K562 (cell line): ENCODE data around the gene PUS7. TPM values are rescaled to one million over a fixed set of nuclear protein-coding genes. Genes with fewer than 3 reads are reported as not detected.

Source experiments
- ATAC-seq: fragments of 200-7000 bp; cut with Tn5 transposase; 3 replicates; pipeline ENCODE4 v1.9.1; 2020; ENCODE audit warnings: moderate library complexity
- BruUV-seq: library from RNA; stranded (reverse); fragments of 400-500 nt; replicated peaks from 2 replicates; lab custom pipeline; 2021; lab: Mats Ljungman, UMichigan
- CTCF ChIA-PET: fragments of 300-600 bp; formaldehyde crosslinking; extraction: SDS; loops from one replicate; lab custom pipeline; 2021; ENCODE audit warnings: low intra/inter-chr PET ratio; lab: Yijun Ruan, JAX
- POLR2A ChIA-PET: fragments of 300-600, 350-650 bp; sonication (Branson Sonifier 250); formaldehyde crosslinking; extraction: SDS; loops from one replicate; lab custom pipeline; 2021; ENCODE audit warnings: antibody characterized with exemption, inconsistent platforms; lab: Yijun Ruan, JAX
- DNase-seq, 4 experiments: peaks; one replicate each; pipeline versions ENCODE4 v3.0.0 to v3.0.0-alpha.2; 2011 to 2018; ENCODE audit warnings: low spot score in 3 of 4, mixed read lengths in 3 of 4; ENCODE audit errors: extremely low read depth in 1 of 4
- FAIRE-seq: peaks from 2 replicates; lab custom pipeline; 2011; peaks lifted over from hg19 to GRCh38; lab: Jason Lieb, UNC
- H2AFZ ChIP-seq: 2 replicates; pipeline ENCODE4 v1.6.0; 2011; ENCODE audit warnings: low read depth, low read length, control low read depth, inconsistent platforms
- H3K27ac ChIP-seq: fragments of 200-600 bp; 3 replicates; pipeline ENCODE4 v1.8.0; 2011; ENCODE audit warnings: low read depth, mild to moderate bottlenecking, control low read depth, inconsistent platforms, low read length, moderate library complexity, mixed read lengths; ENCODE audit errors: extremely low read depth
- H3K27me3 ChIP-seq, 2 experiments: fragments of 300-600 bp in 1 of 2; 2 replicates in 1 of 2; 3 replicates in 1 of 2; pipeline versions ENCODE4 v1.6.0 to v1.8.0; 2011; ENCODE audit warnings: inconsistent platforms in 2 of 2, low read length in 2 of 2, mild to moderate bottlenecking in 1 of 2, mixed read lengths in 1 of 2, moderate library complexity in 1 of 2; ENCODE audit not compliant: control insufficient read depth in 2 of 2, insufficient read depth in 2 of 2
- H3K36me3 ChIP-seq: fragments of 300-600 bp; 3 replicates; pipeline ENCODE4 v1.8.0; 2011; ENCODE audit warnings: mild to moderate bottlenecking, low read length, inconsistent platforms; ENCODE audit not compliant: control insufficient read depth, insufficient read depth
- H3K4me1 ChIP-seq, 2 experiments: fragments of 200-600 bp in 1 of 2; replicated peaks in 1 of 2; 2 replicates in 1 of 2; 3 replicates in 1 of 2; pipeline versions ENCODE4 v1.5.1 to v1.8.0; 2011; ENCODE audit warnings: inconsistent platforms in 2 of 2, low read length in 2 of 2, mild to moderate bottlenecking in 1 of 2, mixed read lengths in 1 of 2, moderate library complexity in 1 of 2; ENCODE audit not compliant: control insufficient read depth in 2 of 2, insufficient read depth in 2 of 2
- H3K4me2 ChIP-seq: 2 replicates; pipeline ENCODE4 v1.6.1; 2011; ENCODE audit warnings: low read length, control low read depth, inconsistent platforms, mixed read lengths; ENCODE audit not compliant: insufficient read depth
- H3K4me3 ChIP-seq: fragments of 200-600 bp; sonication (generic), shearing (Covaris generic); 2 replicates; pipeline ENCODE4 v1.5.1; 2016; ENCODE audit warnings: control low read depth, inconsistent platforms
- H3K79me2 ChIP-seq: fragments of 200-600 bp; 3 replicates; pipeline ENCODE4 v1.8.0; 2011; ENCODE audit warnings: low read length, inconsistent platforms; ENCODE audit not compliant: control insufficient read depth, insufficient read depth
- H3K9ac ChIP-seq, 2 experiments: 2 replicates each; pipeline versions ENCODE4 v1.6.0 to v1.6.1; 2011; ENCODE audit warnings: low read depth in 2 of 2, low read length in 2 of 2, control low read depth in 1 of 2, inconsistent platforms in 1 of 2, mild to moderate bottlenecking in 1 of 2, mixed read lengths in 1 of 2; ENCODE audit not compliant: insufficient read depth in 1 of 2
- H3K9me1 ChIP-seq: one replicate; pipeline ENCODE4 v1.6.0; 2011; ENCODE audit warnings: inconsistent platforms, mild to moderate bottlenecking, low read length, moderate library complexity; ENCODE audit not compliant: control insufficient read depth, insufficient read depth
- H3K9me3 ChIP-seq: replicated peaks from 2 replicates; pipeline ENCODE4 v1.5.1; 2011; ENCODE audit warnings: low read depth, low read length, inconsistent platforms; ENCODE audit not compliant: control insufficient read depth, insufficient read depth
- H4K20me1 ChIP-seq: replicated peaks from 2 replicates; pipeline ENCODE4 v1.6.1; 2011; ENCODE audit warnings: low read length, inconsistent platforms, mixed read lengths; ENCODE audit not compliant: control insufficient read depth, insufficient read depth
- ARNT ChIP-seq, 2 experiments: fragments of 450-650 bp; IDR thresholded peaks; 2 replicates each; pipeline ENCODE4 v1.6.1; 2016; ENCODE audit warnings: mild to moderate bottlenecking in 1 of 2
- ATF6 ChIP-seq: sonication (generic); formaldehyde crosslinking; IDR thresholded peaks from 2 replicates; pipeline ENCODE4 v1.4.0; 2020; ENCODE audit warnings: mild to moderate bottlenecking, missing genetic modification reagents
- CEBPG ChIP-seq, 3 experiments: fragments of 200-800 bp in 1 of 3; sonication (Bioruptor generic) in 1 of 3; sonication (generic) in 1 of 3; formaldehyde crosslinking in 1 of 3; IDR thresholded peaks in 2 of 3; conservative IDR thresholded peaks in 1 of 3; 2 replicates each; pipeline versions ENCODE4 v1.6.1 to v1.8.0; 2016 to 2022; ENCODE audit warnings: missing compliant biosample characterization in 2 of 3, missing genetic modification characterization in 2 of 3, mild to moderate bottlenecking in 1 of 3, missing genetic modification reagents in 1 of 3
- CTCF ChIP-seq, 3 experiments: IDR thresholded peaks in 2 of 3; conservative IDR thresholded peaks in 1 of 3; 2 replicates each; pipeline ENCODE4 v1.5.1; 2011 to 2012; ENCODE audit warnings: low read length in 3 of 3, mild to moderate bottlenecking in 3 of 3, control low read depth in 2 of 3, improper control_type of control experiment in 1 of 3, inconsistent platforms in 1 of 3, low read depth in 1 of 3, mixed read lengths in 1 of 3, moderate library complexity in 1 of 3; ENCODE audit not compliant: insufficient read depth in 2 of 3
- CXXC5 ChIP-seq: fragments of 250-450 bp; sonication (Bioruptor Pico); IDR thresholded peaks from 2 replicates; pipeline ENCODE4 v1.8.0; 2022; ENCODE audit warnings: inconsistent platforms, mild to moderate bottlenecking, moderate library complexity
- DIDO1 ChIP-seq: fragments of 450-650 bp; IDR thresholded peaks from 2 replicates; pipeline ENCODE4 v1.6.1; 2016; ENCODE audit warnings: low read depth, missing biosample characterization, missing genetic modification characterization
- ELK1 ChIP-seq: sonication (generic); formaldehyde crosslinking; IDR thresholded peaks from 2 replicates; pipeline ENCODE4 v1.8.1; 2022; ENCODE audit warnings: missing genetic modification reagents
- NCOR1 ChIP-seq: fragments of 450-650 bp; IDR thresholded peaks from 2 replicates; pipeline ENCODE4 v1.6.1; 2016; ENCODE audit warnings: mild to moderate bottlenecking, moderate library complexity
- NFRKB ChIP-seq: fragments of 450-650 bp; IDR thresholded peaks from 2 replicates; pipeline ENCODE4 v1.6.1; 2016; ENCODE audit warnings: low read depth
- POLR2A ChIP-seq: fragments of 450-650 bp; conservative IDR thresholded peaks from 2 replicates; pipeline ENCODE4 v1.6.1; 2016
- SAFB2 ChIP-seq: fragments of 200-400 bp; formaldehyde crosslinking; IDR thresholded peaks from 2 replicates; pipeline ENCODE4 v1.6.1; 2018; ENCODE audit warnings: borderline replicate concordance, low read length, low read depth, moderate library complexity; ENCODE audit not compliant: severe bottlenecking
- SMAD4 ChIP-seq: fragments of 250-450 bp; sonication (Bioruptor Pico); conservative IDR thresholded peaks from 2 replicates; pipeline ENCODE4 v1.8.0; 2021; ENCODE audit warnings: inconsistent platforms, mild to moderate bottlenecking, moderate library complexity
- SMARCA4 ChIP-seq: fragments of 450-650 bp; IDR thresholded peaks from 2 replicates; pipeline ENCODE4 v1.6.1; 2016
- TCFL5 ChIP-seq: fragments of 250-450 bp; sonication (Bioruptor Pico); conservative IDR thresholded peaks from 2 replicates; pipeline ENCODE4 v1.6.1; 2021; ENCODE audit warnings: mild to moderate bottlenecking, moderate library complexity, matching md5 sums
- ZFP30 ChIP-seq: fragments of 250-450 bp; sonication (Bioruptor Pico); IDR thresholded peaks from 2 replicates; pipeline ENCODE4 v1.8.0; 2022; ENCODE audit warnings: moderate library complexity, mild to moderate bottlenecking, inconsistent platforms, borderline replicate concordance
- ZNF354B ChIP-seq: fragments of 250-450 bp; sonication (Bioruptor Pico); IDR thresholded peaks from 2 replicates; pipeline ENCODE4 v1.4.0; 2020
- ZNF384 ChIP-seq: IDR thresholded peaks from 2 replicates; pipeline ENCODE4 v1.6.1; 2012; ENCODE audit warnings: low read depth, low read length, improper control_type of control experiment
- ZNF707 ChIP-seq: fragments of 250-450 bp; sonication (Bioruptor Pico); conservative IDR thresholded peaks from 2 replicates; pipeline ENCODE4 v1.8.0; 2022; ENCODE audit warnings: inconsistent platforms, mild to moderate bottlenecking, moderate library complexity
- ZZZ3 ChIP-seq: fragments of 450-650 bp; IDR thresholded peaks from 2 replicates; pipeline ENCODE4 v1.6.1; 2016; ENCODE audit warnings: antibody characterized with exemption, mild to moderate bottlenecking, moderate library complexity
- WGBS: fragments of 100-300 bp; shearing (Covaris generic); methylation state at CpG from one replicate; pipeline ENCODE4 v1.1.6; 2016; ENCODE audit warnings: low coverage, mixed read lengths; ENCODE audit not compliant: insufficient coverage; ENCODE audit errors: missing lambda C conversion rate; 5-methylcytosine and 5-hydroxymethylcytosine counted together
- in situ Hi-C: fragments of 300-500 bp; cut with MboI; formaldehyde crosslinking; loops from 4 replicates; pipeline ENCODE4 v1.15.0; 2018; ENCODE audit warnings: inconsistent platforms, mixed read lengths
- intact Hi-C: fragments of 100-400 bp; cut with micrococcal nuclease; formaldehyde crosslinking; loops from 2 replicates; pipeline ENCODE4 v1.14.2; 2022
- polyA plus RNA-seq, 8 experiments: library from polyadenylated mRNA; depleted of rRNA in 4 of 8; stranded (reverse) in 5 of 8; unstranded in 3 of 8; fragments of >200 nt; fragmentation: Nextera tagmentation in 2 of 8; fragmentation: Illumina TruSeq in 1 of 8; extraction: Ambion mirVana in 2 of 8; extraction: Trizol in 1 of 8; gene quantifications; 2 replicates each; pipeline versions ENCODE4 v1.2.1 to v1.2.3, GENCODE V29; 2011 to 2014; ENCODE audit warnings: inconsistent platforms in 1 of 8, missing spikeins in 1 of 8
- total RNA-seq, 7 experiments: library from RNA; depleted of rRNA in 6 of 7; stranded (reverse); fragments of >200 nt in 6 of 7; fragmentation: Illumina TruSeq in 2 of 7; extraction: Trizol in 2 of 7; gene quantifications; 2 replicates each; pipeline versions ENCODE4 v1.2.1 to v1.2.3, GENCODE V29; 2011 to 2021; ENCODE audit warnings: low replicate concordance in 1 of 7

PUS7 gene
- total and polyA plus RNA-seq, 9 of the 15 experiments (the other 6 are each of a cell fraction or from before 2014, with no cell fraction given) = 15.1 to 95.6 (median 63.2) TPM

GRCh38 chr7:105438847-105439173, 83.3 kb downstream of the PUS7 start:
- Histone ChIP-seq H3K79me2 (no peaks in the 10 kb centered on the region), H2AFZ (peak overlapping the region; percentile 96), H3K27me3 (no peaks in the 10 kb centered on the region), H3K36me3 (no peaks in the 10 kb centered on the region), H3K4me2 (peak overlapping the region; percentile 42), H3K4me1 (peaks cover 0 to 10% of the 10 kb centered on the region in 2 experiments; a peak in 3 of 5 replicates), H3K4me3 (no peak overlapping the region), H4K20me1 (no peaks in the 10 kb centered on the region), H3K9me3 (no peaks in the 10 kb centered on the region), H3K9me1 (no peaks in the 10 kb centered on the region), H3K27ac (peak overlapping the region; percentile 7; the same call in 1 of the 3 replicates), H3K9ac (no peak overlapping the region)
- ChIA-PET CTCF (interaction anchor here (0.5 to 0.6 kb wide), 3 partner anchors 286 to 501 kb away, joined by 3 read pairs; no protein-coding TSS in a partner anchor), POLR2A (interaction anchor here (0.6 to 1.2 kb wide), 6 partner anchors 9 to 425 kb away, joined by 3 to 4 read pairs (median 4); partner anchors contain the start of gene KMT2E)
- BruUV-seq = no TSS peak
- FAIRE-seq (peak; percentile 80), ATAC-seq (peak; percentile 28; the same call in 2 of the 3 replicates), DNase-seq (peak in 1 of 4 experiments; percentile 75)
- 44% methylated on average over 4 of the region's 5 CpGs for WGBS
- in situ Hi-C loops = no loop called here
- intact Hi-C loops = no loop called here
- no peak for TF ChIP-seq ELK1
- TF ChIP-seq TCFL5 (CRISPR knock-in tag) = no peak
- no peak for TF ChIP-seq ZNF707 (CRISPR knock-in tag)
- TF ChIP-seq ZNF354B = no peak
- TF ChIP-seq NFRKB = peak; percentile 70; the same call in 1 of the 2 replicates
- TF ChIP-seq SMAD4 (CRISPR knock-in tag) = peak; percentile 41; the same call in 1 of the 2 replicates
- 0 out of 2 replicates have a peak, but pooled peaks have one; percentile 11 for TF ChIP-seq ZNF384
- TF ChIP-seq SMARCA4 = 0 out of 2 replicates have a peak, but pooled peaks have one; percentile 10
- TF ChIP-seq ATF6 (CRISPR knock-in tag) = 0 out of 2 replicates have a peak, but pooled peaks have one; percentile 36
- TF ChIP-seq POLR2A = peak; percentile 54; the same call in 1 of the 2 replicates
- 0 out of 2 replicates have a peak, but pooled peaks have one; percentile 25 for TF ChIP-seq CXXC5
- TF ChIP-seq ARNT (IDR thresholded peaks at IDR 0.05) = no peak
- TF ChIP-seq CTCF (IDR thresholded peaks at IDR 0.05 in 2 of 3, conservative IDR thresholded peaks at IDR 0.05 in 1 of 3; ENCODE audit: insufficient read depth in 2 of 3, low read depth in 1 of 3, low read length in 3 of 3) = 0 out of 6 replicates have a peak, but pooled peaks of 1 of the 3 experiments have one; percentile 6
- no peak for TF ChIP-seq DIDO1
- TF ChIP-seq NCOR1 = no peak
- no peak for TF ChIP-seq ZZZ3
- TF ChIP-seq SAFB2 = no peak
- TF ChIP-seq ZFP30 = no peak
- no peak for TF ChIP-seq CEBPG (CRISPR knock-in tag; IDR thresholded peaks at IDR 0.05)
- no peak for TF ChIP-seq CEBPG (tag; conservative IDR thresholded peaks at IDR 0.05 in 1 of 2, IDR thresholded peaks at IDR 0.05 in 1 of 2)
